ENCODE measurements around the gene SCRT2.
"Not testable (repeated sequence)": the region's sequence is repeated elsewhere in the genome, so short reads cannot be mapped to it uniquely, and the experiment has no call there.

Gene SCRT2

GRCh38 chr20:675453-676314 lies at the start of gene SCRT2:
TSS of gene SCRT2 (minus strand) at chr20:675802. CDS start at chr20:675601, 201 bp downstream.
- peak; percentile 80 for DNase-seq

GRCh38 chr20:724797-725196 lies 49.2 kb upstream of the SCRT2 start:
- not testable (repeated sequence) for DNase-seq

GRCh38 chr20:723756-724155 lies 48.2 kb upstream of the SCRT2 start:
- DNase-seq: no peak

- no peak for DNase-seq
Observed at GRCh38 chr20:722822-723644, 47.4 kb upstream of the SCRT2 start.

GRCh38 chr20:721876-722275 lies 46.3 kb upstream of the SCRT2 start:
- no peak for DNase-seq

GRCh38 chr20:719816-720215 lies 44.2 kb upstream of the SCRT2 start:
- DNase-seq: no peak

- DNase-seq: no peak
Observed at GRCh38 chr20:719068-719467, 43.5 kb upstream of the SCRT2 start.

- no peak for DNase-seq
Observed at GRCh38 chr20:717832-718231, 42.2 kb upstream of the SCRT2 start.

GRCh38 chr20:717271-717670 lies 41.7 kb upstream of the SCRT2 start:
- no peak for DNase-seq

GRCh38 chr20:714453-714852 lies 38.9 kb upstream of the SCRT2 start:
- DNase-seq: no peak

- DNase-seq: peak; percentile 48
Observed at GRCh38 chr20:711576-711975, 36.0 kb upstream of the SCRT2 start.

GRCh38 chr20:710780-711450 lies 35.3 kb upstream of the SCRT2 start:
- no peak for DNase-seq

- DNase-seq: peak; percentile 70
Observed at GRCh38 chr20:709991-710779, 34.6 kb upstream of the SCRT2 start.

- peak; percentile 70 for DNase-seq
Observed at GRCh38 chr20:709423-709822, 33.8 kb upstream of the SCRT2 start.

- DNase-seq: no peak
Observed at GRCh38 chr20:708956-709355, 33.4 kb upstream of the SCRT2 start.

GRCh38 chr20:707451-708110 lies 32.0 kb upstream of the SCRT2 start:
- DNase-seq: no peak

- DNase-seq: no peak
Observed at GRCh38 chr20:706366-706885, 30.8 kb upstream of the SCRT2 start.

GRCh38 chr20:704726-705125 lies 29.1 kb upstream of the SCRT2 start:
- peak; percentile 90 for DNase-seq

GRCh38 chr20:703426-703825 lies 27.8 kb upstream of the SCRT2 start:
- no peak for DNase-seq

- DNase-seq: peak; percentile 55
Observed at GRCh38 chr20:703006-703405, 27.4 kb upstream of the SCRT2 start.

- no peak for DNase-seq
Observed at GRCh38 chr20:701401-702129, 26.0 kb upstream of the SCRT2 start.
